ENCODE data around the gene AP5S1.
A peak's percentile ranks its signal among the peaks of the same experiment; 100 is the strongest.
"Not testable (repeated sequence)": the region's sequence is repeated elsewhere in the genome, so short reads cannot be mapped to it uniquely, and the experiment has no call there.

AP5S1 gene

GRCh38 chr20:3812975-3813847 is 7.1 kb upstream of the AP5S1 start:
- DNase-seq, result no peak

DNA sequence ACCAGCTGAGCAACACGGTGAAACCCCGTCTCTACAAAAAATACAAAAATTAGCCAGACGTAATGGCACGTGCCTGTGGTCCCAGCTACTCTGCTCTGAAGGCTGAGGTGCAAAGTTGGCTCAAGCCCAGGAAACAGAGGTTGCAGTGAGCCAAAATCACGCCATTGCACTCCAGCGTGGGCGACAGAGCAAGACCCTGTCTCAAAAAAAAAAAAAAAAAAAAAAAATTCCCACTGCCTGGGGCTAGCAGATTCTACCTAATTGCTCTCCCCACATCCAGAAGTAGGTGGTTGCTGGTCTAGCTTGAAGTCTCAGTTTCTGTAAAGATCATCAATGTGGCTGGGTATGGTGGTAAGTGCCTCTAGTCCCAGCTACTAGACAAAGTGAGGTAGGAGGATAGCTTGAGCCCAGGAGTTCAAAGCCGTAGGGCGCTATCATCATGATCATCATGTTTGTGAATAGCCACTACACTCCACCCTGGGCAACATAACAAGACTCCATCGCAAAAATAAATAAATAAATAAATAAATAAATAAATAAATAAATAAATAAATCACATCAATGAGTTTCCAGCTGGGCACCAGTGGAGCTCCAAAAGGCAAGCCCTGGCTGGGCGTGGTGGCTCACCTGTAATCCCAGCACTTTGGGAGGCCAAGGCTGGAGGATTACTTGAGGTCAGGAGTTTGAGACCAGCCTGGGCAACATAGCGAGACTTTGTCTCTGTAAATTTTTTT is 6.3 kb upstream of the AP5S1 start:
- no peak for DNase-seq

- no peak for DNase-seq
These were observed 5.3 kb upstream of the AP5S1 start for GRCh38 chr20:3814928-3815495.

DNA sequence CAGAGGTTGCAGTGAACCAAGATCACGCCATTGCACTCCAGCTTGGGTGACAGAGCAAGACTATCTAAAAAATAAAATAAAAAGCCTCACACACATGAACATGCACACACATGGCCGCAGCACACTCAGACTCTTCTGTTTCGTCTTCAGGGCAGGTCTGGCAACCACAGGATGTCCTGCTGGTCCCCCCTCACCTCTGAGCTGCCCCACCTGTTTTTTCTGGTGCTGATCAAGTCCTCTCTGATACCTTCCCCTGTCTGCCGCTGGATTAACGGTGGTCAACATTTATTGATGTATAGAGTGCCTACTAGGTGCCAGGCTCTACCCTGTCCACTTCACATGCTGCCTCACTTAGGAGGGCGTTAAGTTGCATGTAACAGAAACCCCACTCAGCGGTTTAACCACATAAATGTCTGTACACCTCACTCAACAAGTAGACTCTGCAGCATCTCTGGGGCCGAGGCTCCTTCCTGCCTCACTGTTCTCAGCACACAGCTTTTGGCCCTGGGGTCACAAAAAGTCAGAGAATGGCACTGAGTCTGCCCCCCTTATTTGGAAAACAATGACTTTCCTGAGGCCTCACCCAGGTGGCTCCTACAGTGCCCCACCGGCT is 4.5 kb upstream of the AP5S1 start:
- no peak for DNase-seq

GRCh38 chr20:3818155-3819151 is 1.9 kb upstream of the AP5S1 start:
- DNase-seq, result peak; percentile 73

DNA sequence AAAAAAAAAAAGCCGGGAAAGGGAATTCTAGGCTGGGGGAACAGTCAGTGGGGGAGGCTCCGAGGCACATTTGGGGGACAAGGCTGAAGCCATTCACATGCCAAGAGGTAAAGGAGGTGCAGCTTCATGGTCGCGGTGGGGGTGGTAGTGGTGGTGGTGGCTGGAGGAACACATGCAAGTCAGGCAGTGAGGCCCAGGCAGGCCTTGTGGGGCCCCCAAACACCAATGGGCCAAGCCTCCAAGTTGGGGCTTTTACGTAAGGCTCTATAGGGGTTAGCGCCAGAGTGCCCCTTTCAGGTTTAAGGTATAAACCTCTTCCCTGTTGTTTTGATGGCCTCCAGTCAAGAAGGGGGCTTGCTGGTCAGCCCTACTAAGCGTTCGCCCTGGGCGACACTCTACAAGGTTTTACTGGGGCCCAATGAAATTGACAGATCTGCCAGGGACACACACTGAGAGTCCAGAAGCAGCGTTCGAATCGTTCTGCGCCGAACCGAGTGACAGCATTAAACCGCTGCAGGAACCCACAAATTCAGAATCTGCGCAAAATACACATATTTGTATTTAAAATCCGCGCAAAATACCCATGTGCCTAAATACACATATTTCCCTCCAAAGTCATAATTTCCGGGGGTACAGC is 818 bp upstream of the AP5S1 start:
- no peak for DNase-seq

DNA sequence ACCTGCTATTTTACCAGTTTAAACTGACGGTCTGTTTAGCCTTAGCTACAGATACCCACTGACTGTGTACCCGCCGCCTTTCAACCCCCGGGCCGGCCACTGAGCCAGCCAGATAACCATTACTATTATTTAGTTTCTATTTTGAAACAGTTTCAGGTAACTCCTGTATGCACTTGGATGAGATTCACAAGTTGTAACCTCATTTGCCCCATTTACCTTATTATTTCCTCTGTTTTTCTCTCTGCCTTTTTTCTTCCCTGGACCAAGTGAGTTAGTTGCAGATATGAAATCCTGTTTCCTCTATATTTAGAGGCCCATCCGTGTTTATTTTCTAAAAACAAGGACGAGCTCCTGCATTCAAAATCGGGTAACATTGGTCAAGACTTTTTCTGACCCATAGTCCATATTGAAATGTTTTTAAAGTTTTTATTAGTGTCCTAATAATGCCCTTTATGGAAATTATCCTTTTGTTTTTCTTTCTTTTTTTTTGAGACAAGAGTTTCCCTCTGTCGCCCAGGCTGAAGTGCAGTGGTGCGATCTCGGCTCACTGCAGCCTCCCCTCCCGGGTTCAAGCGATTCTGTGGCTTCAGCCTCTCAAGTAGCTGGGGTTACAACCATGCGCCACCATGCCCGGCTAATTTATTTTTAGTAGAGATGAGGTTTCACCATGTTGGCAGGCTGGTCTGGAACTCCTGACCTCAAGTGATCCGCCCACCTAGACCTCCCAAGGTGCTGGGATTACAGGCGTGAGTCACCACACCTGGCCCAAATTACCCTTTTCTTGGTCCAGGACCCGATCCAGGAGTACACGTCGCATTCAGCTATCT is 767 bp downstream of the AP5S1 start:
- DNase-seq, result no peak

DNA sequence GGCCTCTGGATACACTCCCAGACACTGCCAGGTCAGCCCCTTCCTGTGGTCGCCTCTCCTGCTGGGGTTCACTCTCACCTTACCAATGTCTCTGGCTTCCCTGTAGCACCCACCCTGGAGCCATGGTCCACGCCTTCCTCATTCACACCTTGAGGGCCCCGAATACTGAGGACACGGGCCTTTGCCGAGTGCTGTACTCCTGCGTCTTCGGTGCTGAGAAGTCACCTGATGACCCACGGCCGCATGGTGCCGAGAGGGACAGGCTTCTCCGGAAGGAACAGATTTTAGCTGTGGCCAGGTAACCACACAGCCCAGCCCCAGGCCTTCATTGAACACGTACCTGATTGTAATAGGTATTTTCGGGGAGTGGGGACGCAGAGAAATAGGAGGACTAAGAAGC is 1.6 kb downstream of the AP5S1 start:
- DNase-seq, result no peak

GRCh38 chr20:3823881-3824280 is 3.5 kb downstream of the AP5S1 start:
- no peak for DNase-seq

- DNase-seq, result no peak
These were observed 5.2 kb downstream of the AP5S1 start for GRCh38 chr20:3825526-3825925.

DNA sequence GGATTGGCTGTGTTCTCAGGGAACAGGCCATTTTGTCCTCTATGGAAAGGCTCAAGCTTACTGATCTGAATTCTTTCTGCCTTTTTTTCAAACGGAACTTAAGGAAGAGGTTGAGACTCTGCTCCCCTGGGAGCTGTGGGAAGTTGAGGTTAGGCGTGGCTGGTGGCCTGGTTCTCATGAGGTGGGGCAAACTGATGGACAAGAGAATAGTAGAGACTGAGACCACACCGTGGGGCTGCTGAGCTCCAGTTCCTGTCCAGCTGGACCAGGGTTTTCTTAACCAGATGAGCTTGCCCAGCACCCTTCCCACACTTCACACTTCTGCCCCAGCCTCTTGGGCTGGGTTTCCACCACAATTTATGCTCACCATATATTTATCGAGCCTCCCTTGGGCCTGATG is 6.1 kb downstream of the AP5S1 start:
- DNase-seq, result no peak

DNA sequence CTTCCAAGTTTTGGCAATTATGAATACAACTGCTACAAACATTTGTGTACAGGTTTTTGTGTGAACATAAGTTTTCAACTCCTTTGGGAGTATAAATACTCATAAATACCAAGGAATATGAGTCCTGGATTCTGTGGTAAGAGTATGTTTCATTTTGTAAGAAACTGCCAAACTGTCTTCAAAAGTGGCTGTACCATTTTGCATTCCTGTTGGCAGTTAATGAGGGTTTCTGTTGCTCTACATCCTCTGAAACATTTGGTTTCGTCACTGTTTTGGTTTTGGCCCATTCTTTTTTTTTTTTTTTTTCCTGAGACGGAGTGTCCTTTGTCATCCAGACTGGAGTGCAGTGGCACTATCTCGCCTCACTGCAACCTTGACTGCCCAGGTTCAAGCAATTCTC is 8.5 kb downstream of the AP5S1 start:
- DNase-seq, result no peak

- not testable (repeated sequence) for DNase-seq
These were observed 9.5 kb downstream of the AP5S1 start for GRCh38 chr20:3829891-3830290.

DNA sequence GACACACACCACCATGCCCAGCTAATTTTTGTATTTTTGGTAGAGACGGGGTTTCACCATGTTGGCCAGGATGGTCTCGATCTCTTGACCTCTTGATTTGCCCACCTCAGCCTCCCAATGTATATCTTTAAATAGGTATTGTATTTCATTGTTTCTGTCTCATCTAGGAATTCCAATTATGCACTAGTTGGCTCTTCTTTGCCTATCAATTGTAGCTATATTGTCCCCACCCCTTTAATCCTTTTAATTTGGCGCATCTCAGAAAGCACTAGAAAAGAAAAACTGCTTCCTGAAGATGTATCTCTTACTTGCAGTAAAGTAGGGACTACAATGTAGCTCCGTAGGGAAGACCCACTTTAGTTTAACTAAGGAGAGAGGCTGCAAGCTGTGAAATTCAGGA is 15.8 kb downstream of the AP5S1 start:
- DNase-seq, result no peak

DNA sequence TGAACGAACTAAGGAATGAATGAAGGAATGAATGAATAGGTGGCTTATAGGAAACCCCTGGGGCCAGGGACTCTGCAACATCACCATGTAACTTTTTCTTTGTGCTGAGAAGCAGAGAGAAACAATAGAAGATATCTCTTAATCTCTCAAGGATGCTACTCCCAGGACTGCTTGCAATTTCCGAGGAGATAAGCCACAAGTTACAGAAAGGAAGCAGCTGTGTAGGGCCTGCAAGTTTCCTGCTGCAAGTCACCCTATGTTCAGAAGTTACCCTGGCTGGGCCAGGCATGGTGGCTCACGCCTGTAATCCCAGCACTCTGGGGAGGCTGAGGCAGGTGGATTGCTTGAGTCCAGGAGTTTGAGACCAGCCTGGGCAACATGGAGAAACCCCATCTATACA is 19.0 kb downstream of the AP5S1 start:
- no peak for DNase-seq

- not testable (repeated sequence) for DNase-seq
These were observed 19.9 kb downstream of the AP5S1 start for GRCh38 chr20:3840201-3840600.

DNA sequence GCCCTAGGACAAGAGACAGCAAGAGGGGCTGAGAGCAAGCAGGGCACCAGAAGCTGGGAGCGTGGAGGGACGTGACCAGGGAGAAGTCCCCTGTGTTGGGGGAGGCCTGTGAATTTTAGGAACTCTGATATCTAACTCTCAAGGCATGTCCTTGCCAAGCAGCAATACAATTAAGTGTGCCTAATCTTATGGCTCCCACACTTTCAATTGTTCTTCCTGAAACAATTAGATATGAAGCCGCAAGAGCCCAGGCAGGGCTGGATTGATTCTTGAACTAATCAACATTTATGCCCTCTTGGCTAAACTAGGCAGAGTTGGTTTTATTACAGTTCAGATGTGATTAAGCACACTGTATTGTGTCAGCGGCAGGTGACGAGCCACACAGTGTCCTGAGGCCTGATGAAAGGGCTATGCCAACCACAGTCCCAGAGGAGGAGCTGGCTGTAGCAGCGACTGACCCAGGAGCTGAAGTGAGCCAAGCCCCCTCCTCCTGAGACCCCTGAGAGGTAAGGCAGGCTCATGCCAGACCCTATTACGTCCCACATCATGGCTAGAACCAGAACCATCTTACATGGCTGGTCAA is 22.1 kb downstream of the AP5S1 start:
- DNase-seq, result no peak

- no peak for DNase-seq
These were observed 23.1 kb downstream of the AP5S1 start for GRCh38 chr20:3843490-3843889.

- DNase-seq, result not testable (repeated sequence)
These were observed 23.8 kb downstream of the AP5S1 start for GRCh38 chr20:3843990-3844619.

DNA sequence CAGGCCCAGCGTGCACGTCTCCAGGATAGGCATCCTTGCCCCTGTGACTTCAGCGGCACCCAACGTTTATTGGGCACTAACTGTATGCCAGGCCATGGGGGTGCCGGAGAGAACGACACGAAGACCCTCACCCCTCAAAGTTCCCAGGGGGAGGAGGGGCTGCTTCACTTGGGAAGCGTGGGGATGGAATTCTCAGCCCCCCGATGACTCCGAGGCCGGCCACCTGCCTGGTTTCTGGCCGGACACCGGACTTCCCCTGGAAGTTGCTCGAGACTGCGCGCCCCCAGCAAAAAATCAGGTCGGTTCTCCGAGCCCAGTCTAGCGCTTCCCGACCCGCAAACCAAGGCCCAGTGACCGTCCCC is 26.0 kb downstream of the AP5S1 start:
- no peak for DNase-seq
